GM18858 (cell line): Measurements from ENCODE around the gene PSMD2.
"Not testable (repeated sequence)": the region's sequence is repeated elsewhere in the genome, so short reads cannot be mapped to it uniquely, and the experiment has no call there.

Experiments used
- ATAC-seq: cut with Tn5 transposase; IDR thresholded peaks from one replicate; pipeline ENCODE4 v1.9.1; 2021; ENCODE audit not compliant: unreplicated experiment

The PSMD2 gene

GRCh38 chr3:184337981-184338380 lies 38.9 kb downstream of the PSMD2 start:
- no peak for ATAC-seq

- no peak for ATAC-seq
Observed at GRCh38 chr3:184338511-184338945, 39.5 kb downstream of the PSMD2 start.

- ATAC-seq = no peak
Observed at GRCh38 chr3:184339001-184339400, 40.0 kb downstream of the PSMD2 start.

- not testable (repeated sequence) for ATAC-seq
Observed at GRCh38 chr3:184339451-184340135, 40.6 kb downstream of the PSMD2 start.

- no peak for ATAC-seq
Observed at GRCh38 chr3:184341925-184342324, 42.9 kb downstream of the PSMD2 start.

- no peak for ATAC-seq
Observed at GRCh38 chr3:184343200-184343876, 44.3 kb downstream of the PSMD2 start.

- ATAC-seq = no peak
Observed at GRCh38 chr3:184344579-184345316, 45.7 kb downstream of the PSMD2 start.

GRCh38 chr3:184345317-184346144 lies 46.5 kb downstream of the PSMD2 start:
- ATAC-seq = peak; percentile 38

GRCh38 chr3:184346480-184347190 lies 47.6 kb downstream of the PSMD2 start:
- no peak for ATAC-seq

- ATAC-seq = no peak
Observed at GRCh38 chr3:184347321-184348056, 48.4 kb downstream of the PSMD2 start.

GRCh38 chr3:184348057-184348382 lies 49.0 kb downstream of the PSMD2 start:
- ATAC-seq = no peak

- ATAC-seq = no peak
Observed at GRCh38 chr3:184349563-184350470, 50.8 kb downstream of the PSMD2 start.

GRCh38 chr3:184350618-184351017 lies 51.6 kb downstream of the PSMD2 start:
- ATAC-seq = no peak

- no peak for ATAC-seq
Observed at GRCh38 chr3:184351511-184352148, 52.6 kb downstream of the PSMD2 start.

GRCh38 chr3:184352149-184352785 lies 53.2 kb downstream of the PSMD2 start:
- ATAC-seq = no peak

- no peak for ATAC-seq
Observed at GRCh38 chr3:184352897-184353545, 54.0 kb downstream of the PSMD2 start.

- ATAC-seq = no peak
Observed at GRCh38 chr3:184353546-184353941, 54.5 kb downstream of the PSMD2 start.
